NOMO-1 treated with dmso at 0.1 percent for 144 hours (cell line): Measurements from ENCODE around the gene CLTB.
A peak's percentile ranks its signal among the peaks of the same experiment; 100 is the strongest.

Experiments used
- DNase-seq: peaks from one replicate; lab custom pipeline; 2025; ENCODE audit not compliant: unreplicated experiment; lab: John Stamatoyannopoulos, UW

The CLTB gene

DNA sequence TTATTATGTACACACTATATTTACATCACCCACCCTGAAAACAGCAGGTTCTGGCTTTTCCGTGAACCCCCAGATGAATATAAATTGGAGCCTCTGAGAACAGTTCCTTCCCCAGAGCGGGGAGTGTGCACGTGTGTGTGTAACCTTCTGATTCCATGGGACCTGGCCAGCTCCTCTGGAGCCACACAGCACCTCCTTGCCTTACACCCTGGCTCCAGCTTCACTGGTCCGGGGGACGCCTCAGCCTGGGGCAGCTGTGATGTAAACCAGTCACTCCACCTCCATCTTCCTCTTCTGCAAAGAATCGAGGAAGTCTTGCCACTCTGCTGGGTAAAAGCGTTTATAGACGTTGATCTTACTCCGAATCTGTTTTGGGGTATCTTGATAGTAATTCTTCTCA, 32.4 kb downstream of the CLTB start:
- no peak for DNase-seq

DNA sequence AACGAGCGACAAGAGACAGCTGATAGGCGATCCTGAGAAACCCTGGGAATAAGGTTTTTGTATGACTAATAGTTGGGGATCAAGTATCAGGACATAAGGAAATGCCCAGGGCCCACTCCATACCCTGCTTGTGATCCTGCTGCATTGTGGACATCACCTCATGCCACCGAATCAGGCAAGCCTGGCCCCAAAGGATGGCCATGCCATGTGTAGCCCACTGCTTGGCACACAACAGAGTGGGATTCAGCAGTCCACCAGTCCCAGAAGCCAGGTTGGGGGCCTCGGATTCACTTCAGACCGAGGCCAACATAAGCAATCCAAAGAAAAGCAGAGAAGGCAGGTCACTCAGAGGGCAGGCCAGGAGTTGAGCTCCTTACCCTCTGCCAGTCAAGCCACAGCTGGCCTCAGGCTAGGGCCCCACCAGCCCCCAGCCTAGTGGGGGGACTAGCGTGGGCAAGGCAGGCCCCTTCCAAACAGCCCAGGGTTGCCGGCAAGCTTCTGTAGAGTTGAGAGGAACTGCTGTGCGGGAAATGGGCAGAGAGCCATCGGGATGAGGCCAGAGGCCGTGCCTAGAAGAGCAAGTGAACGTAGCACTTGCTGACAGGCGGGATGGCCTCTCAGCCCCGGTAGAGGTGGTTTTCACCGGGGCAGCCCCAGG, 33.0 kb downstream of the CLTB start:
- no peak for DNase-seq

DNA sequence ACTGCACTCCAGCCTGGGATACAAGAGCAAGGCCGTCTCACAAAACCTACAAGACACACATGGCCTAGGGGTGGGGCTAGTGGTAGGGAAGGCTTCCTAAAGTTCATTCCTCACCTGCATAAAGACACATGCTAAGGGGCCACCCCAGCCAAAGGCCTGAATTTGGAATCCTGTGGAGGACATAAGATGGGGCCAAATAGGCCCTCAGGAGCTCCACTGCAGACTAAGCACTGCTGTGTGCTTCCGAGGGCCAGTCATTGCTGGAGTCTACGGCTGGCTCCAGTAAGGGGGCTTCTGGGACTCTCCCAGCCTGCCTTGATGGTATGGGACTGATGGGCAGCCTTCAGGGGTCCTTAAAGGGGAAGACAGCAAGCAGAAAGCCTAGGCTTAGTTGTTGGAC, 33.6 kb downstream of the CLTB start:
- no peak for DNase-seq

DNA sequence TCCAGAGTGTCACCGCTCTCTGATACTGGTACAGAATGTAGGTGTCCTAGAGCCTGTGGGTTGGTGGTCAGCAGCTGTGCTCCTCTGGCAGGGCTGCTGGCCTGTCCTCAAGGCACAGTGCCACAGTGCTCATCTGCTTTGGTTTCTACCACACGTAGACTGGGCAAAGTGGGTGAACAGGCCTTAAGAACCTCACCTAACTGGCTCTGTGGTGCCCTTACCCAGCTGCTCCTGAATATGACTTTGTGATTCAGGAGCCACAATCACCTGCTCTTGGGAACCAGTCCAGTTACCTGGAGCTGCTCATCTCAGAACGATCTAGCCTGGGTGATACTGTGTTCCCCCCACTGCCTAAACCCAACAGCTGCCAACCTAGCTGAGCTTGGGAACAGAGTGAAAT, 34.4 kb downstream of the CLTB start:
- DNase-seq: no peak

DNA sequence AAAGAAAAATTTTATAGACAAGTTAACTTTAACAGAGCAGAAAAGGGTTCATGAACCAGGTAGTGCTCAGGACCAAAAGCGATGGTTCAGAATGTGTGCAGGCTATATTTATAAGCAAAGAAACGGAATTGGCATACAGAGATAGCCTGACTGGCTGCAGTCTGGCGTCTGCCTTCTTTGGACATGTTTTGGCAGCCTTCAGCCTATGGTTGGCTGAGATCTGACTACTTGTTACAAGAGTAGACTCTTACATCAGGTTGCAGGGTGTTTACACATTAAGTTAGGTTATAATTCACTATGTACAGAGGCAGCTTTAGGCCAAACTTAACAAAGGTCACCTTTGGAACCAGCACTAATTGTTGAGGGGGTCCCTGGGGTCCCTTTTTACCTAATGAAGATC, 34.9 kb downstream of the CLTB start:
- DNase-seq: no peak

DNA sequence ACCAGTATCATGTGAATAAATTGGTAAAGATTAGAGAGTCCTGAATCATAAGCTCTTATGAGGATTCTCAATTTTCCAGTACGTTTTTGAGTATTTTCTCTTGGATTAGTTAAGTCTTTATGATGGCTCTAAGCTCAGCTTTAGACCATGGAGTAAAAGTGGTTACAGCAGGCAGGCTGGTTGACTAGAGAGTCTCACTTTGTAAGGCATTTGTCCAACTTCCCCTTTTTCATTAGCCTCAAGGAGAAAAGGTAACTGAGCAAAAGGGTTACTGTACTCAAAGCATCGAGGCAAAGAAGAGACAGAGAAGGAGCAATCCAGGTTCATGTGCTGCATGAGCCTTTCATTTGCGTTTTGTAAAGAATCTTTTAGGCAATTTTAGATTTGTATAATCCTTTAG, 36.5 kb downstream of the CLTB start:
- no peak for DNase-seq

DNA sequence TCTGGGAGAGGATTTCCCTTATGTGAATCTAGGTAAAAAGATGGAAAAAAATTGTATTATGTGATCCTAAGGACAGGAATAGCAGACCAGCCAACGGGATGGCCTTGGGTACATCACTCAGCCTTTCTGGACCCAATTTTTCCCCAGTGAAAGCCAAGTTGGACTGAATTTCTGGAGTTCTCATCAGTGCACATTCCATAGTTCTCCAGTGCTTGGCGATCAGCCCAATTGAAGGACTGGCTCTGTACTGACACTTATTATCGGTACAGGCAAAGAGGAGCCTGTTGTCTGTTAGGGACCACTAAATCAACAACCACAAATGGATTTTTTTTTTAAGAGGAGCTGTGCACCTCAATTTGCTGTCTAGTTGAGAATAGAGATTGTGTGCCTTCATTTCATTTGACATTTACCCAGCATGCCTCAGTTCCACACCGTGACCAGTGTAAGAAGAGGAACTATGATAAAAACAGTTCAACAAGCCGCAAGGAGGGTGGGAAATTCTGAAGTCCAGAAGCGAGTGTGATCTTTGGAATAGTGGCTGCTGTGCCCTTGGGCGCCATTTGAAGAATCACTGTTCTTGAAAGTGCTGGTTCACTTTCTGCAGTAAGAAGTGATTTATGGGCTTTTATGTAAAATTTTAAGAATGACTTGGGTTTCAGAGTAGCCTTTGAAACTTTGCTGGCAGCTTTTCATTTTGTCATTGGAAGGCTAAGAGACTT, 43.1 kb downstream of the CLTB start:
- no peak for DNase-seq

DNA sequence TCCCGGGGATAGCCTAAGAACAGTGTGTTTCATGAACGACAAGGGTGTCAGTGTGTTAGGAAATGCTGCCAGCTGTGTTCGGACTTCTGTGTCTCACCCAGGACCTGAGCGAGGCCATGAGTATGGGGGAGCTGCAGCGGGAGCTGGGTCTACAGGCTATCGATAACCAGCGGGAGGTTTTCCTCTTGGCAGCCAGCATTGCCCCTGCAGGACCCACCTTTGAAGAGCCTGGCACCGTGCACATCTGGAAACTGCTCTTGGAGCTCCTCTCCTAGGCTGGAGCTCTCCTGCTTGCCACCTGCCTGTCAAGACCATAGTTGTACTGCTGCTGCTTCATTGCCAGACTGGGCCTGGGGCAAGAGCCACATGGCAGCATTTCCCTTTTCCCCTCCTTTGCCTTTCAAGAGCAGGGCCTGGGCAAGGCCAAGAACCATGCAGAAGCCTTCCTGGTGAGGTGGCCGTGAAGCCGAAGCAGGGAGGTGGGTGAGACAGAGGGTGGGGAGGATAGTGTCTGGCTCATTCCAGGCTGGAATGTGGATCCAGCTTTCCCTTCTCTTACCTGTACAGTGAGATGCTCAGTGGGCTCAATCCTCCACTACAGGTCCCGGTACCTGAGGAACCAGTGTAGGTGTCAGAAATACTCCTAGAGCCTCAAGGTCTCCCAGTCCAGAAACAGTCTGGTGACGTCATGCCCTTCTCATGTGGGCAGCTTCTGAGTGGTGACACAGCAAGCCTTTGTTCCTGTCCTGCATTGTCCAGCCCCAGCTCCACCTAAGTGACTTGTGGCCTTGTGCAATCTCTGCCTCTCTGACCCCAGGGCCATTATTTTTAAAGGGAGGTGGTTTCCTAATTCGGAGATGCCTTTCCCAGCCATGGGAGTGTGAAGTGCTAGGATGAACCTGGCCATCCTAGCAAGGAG, 44.5 kb downstream of the CLTB start:
- DNase-seq: no peak

DNA sequence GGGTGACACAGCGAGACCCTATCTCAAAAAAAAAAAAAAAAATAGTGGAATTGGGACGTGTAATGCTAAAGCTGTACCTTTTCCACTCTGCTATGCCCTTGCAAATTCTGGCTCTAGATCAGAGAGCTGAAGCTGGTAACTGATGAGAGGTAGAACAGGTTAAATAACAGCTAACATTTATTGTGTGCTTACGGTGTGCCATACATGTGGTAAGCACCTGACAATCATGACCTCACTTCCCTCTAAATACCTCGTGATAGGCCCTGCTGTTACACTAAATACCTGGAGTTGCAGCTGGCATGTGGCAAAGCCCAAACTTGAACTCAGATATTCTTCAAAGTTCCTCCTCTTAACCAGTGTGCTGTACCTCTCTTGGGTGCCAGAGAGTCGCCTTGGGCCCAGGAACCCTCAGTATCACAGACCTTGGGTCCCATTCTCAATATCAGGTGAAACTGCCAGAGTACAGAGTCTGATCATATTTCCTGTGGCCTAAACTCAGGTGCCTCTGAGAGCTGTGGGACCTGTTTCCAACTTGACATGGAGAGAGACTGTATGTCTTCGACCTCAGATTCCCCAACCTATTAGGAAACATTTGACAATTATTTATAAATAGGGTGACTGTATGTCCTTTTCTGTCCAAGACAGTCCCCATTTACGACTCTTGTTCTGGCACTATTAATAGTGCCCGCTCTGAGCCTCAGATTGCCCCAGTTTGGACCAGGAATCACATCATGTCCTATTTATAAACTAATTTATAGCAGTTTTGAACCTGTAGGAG, 46.2 kb downstream of the CLTB start:
- DNase-seq: no peak

DNA sequence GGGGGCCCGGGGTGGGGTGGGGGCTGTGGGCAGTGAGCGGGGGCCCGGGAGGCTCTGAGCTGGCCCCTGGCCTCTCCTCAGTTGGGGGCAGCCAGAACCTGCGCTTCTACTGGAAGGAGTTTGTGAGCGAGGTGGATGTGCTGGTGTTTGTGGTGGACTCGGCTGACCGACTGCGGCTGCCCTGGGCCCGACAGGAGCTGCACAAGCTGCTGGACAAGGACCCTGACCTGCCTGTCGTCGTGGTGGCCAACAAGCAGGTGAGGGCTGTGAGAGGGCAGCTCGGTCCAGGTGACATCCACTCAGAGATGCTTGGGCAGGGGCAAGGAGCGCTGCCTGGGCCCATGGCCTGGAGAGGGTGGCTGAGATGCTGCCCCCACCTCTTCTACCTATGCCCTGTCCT, 47.6 kb downstream of the CLTB start:
- DNase-seq: no peak

DNA sequence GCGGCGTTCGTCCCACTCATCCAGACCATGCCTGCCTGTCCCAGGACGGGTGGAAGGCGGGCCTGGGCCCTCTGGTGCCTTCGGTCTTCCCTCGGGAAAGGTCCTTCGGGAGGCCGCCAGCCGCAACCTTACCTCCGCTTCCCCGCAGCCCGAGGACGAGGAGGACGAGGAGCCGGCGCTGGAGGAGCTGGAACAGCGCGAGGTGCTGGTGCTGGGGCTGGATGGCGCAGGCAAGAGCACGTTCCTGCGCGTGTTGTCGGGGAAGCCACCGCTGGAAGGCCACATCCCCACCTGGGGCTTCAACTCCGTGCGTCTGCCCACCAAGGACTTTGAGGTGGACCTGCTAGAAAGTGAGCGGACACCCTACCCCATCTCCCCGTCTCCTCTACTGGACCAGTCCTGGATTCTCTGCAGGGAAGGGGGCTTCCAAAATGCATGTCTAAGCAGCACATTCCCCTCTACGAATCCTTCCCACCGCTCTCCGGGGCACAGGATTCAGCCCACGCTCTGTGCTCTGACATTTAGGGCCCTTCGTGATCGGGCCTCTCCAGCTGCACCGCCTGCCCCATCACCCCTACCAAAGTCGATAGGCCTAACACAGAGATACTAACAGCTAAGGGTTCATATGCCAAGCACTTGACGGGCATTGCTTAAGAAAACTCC, 50.0 kb downstream of the CLTB start:
- DNase-seq: no peak

DNA sequence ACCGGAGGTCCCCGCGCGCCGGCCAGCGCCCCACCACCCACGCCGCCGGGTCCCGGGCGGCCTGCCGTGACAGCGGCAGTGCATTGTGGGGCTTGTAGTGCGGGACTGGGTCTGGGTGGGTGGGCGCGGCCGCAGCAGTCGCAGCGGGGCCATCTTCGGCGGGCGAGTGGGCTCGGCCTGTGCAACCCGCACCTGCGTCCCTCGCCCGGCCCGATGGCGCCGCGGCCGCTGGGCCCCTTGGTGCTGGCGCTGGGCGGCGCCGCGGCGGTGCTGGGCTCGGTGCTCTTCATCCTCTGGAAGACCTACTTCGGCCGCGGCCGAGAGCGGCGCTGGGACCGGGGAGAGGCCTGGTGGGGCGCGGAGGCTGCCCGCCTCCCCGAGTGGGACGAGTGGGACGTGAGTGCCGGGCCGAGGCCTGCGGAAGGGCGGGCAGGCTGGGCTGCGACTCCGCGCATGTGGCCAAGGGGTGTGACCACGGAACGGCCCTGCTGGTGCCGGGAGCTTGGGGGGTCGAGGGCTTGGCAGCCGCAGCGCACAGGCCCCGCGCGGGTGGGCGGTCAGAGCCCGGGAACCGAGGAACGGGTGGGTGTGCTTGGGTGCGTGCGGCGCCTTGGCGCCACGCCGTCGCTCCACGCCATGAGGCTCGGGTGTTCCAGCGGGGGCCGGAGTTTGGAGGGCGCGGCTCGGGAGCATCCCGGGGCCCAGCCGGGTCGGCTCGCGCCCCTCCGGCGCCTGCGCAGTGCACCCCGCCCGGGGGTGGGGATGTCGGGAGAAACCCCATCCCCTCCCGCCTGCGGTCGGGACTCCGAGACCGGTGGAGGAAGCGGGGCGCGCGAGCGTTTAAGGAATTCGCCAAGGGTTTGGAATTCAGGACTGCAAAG, 50.7 kb downstream of the CLTB start, which contains the start of gene ARL10:
Gene ARL10, plus strand, starts transcription at position 137 of the 881 bp plus-strand sequence. Its CDS starts 77 bp downstream, at position 214.
- no peak for DNase-seq

DNA sequence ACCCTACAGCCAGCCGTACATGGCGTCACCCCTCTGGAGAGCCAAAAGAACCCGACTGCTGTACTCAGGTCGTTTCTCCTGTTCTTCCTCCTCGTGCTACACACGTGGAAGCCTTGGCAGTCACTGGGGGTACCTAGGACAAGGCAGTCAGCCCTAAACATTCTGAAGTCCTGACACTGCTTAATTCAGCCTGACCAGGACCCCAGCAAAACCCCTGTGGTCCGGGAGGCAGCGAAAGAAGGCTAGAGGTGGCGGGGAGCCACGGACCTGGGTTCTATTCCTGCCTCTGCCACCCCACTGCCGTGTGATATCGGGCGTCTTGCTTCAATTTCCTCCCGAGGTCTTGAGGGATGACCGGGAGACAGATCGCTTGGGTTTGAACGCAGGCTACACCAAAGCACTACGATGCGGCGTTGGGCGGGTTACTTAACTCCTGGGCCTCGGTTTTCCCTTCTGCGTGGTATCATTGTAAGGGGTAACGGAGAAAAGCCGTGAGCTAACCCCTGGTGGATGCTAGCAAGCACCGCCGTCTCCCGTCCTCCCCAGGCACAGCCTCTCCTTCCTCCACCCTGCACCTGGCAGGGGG, 51.5 kb downstream of the CLTB start:
- no peak for DNase-seq

DNA sequence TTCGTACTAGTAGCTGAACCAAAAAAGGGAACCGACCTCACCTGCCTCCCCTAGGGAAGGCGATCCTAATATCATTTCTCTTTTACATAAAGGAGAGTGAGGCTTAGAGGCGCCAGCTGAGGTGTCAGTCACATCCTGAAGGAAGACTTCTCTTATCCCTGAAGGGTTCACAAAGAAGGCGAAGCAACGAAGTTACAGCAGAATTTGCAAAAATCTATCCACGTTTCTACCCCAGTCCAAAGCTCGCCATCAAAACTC, 54.2 kb downstream of the CLTB start:
- no peak for DNase-seq

DNA sequence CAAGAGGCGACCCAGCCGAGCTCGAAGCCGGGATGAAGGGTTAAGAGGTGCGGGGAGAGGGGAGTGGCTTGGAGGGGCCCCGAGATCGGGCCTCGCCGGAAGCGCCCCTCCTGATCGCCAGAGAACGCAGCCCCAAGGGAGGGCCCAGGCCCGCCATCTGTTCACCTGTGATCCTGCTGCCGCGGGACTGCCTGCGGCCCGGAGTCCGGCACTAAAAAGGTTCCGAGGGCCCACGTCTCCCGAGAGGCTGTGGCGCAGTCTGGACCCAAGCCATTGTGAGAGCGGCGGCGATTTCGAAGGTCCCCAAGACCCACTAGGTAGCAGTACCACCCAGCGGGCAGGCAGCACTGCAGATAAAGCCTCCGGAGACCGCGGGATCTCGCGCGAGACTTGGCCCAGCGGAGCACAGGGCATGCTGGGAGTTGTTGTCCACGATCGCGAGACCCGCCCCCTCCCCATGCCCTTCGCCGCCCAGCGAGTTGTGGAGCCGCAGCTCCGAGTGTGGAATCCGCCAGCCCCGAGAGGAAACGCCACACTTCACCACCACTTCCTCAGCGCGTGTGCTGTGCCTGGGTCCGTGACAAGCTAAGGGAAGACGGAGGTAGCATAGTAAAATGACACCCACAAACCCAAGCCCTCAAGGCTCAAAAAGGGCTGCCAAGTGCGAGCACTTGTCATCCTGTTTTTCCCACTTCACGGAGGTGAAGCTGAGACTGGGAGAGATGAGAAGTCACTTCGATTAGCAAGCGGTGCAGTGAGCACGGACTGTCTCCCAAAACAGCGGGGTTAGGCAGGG, 54.7 kb downstream of the CLTB start, which contains the start of gene KIAA1191:
Gene KIAA1191, minus strand, starts transcription at position 328 of the 796 bp plus-strand sequence. CDS start 2,256 bp downstream, outside the sequence.
- peak; percentile 90 for DNase-seq

DNA sequence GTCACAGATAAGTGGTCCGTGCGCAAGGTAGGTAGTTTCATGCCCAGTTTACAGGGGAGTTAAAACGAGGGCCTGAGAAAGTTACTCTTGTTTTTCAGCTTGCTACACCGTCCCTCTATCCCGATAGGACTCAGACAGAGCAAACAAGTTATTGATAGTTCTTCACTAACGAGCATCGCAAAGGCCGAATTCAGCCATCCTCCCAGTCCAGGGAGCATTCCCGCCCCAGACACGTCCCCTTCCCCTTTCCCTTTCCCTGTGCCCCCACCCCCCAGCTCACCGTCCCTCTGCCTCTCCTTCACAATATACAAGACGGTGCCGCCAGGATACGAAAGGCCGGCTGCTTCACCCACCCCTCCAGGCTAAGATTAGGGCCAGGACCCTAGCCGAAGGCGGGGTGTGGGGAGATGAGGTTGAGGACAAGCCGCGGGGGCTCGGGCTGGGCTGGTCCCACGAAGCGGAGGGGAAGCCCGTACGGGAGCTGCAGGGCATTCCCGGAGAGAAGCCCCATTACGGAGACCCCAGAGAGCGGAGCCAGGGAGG, 55.4 kb downstream of the CLTB start:
- DNase-seq: no peak

DNA sequence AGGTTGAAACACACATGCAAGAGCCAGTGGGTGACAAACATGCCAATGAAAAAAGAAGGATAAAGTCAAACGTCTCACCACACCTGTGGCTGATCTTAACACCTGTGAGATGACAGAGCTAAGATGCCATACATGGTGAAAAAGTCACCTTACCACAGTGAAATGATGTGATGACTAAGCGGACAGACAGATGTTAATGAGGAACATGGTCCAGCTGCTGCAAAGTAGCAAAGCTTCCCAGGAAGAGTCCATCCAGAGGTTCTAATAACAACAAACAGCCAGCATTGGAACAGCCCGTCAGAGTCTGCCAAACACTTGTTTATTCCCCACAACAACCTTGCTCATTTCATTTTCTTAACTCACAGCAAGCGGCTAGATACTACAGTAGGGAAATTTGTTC, 56.7 kb downstream of the CLTB start:
- DNase-seq: no peak

DNA sequence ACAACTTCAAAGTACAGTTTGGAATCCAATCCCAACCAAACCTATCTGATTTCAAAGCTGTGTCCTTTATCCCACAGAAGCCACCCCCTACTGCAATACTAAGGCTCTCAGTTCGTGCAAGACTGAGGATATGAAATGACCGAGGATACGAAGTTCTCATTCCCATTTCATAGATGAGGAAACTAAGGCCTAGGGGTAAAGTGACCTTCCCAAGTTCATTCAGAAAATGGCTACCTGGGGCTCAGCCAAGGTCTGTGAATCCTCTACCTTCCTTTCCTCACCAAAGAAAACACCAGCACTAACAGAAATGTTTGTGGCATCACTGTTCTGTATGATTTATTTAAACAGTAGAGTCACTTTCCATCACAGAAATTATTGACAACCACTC, 60.2 kb downstream of the CLTB start:
- DNase-seq: no peak
